Hepatocyte (in vitro differentiated cells): ENCODE results near the gene AANAT. TPM values are rescaled to one million over a fixed set of nuclear protein-coding genes. Genes with fewer than 3 reads are reported as not detected.

Experiments used
- DNase-seq: peaks from one replicate; pipeline ENCODE4 v3.0.0-alpha.2; 2016; ENCODE audit warnings: low spot score
- H2AFZ ChIP-seq: fragments of 200-600 bp; sonication (generic); 2 replicates; pipeline ENCODE4 v1.6.0; 2016; ENCODE audit warnings: antibody characterized with exemption, mild to moderate bottlenecking
- H3K27ac ChIP-seq: fragments of 200-600 bp; sonication (generic); 2 replicates; pipeline ENCODE4 v1.5.1; 2016; ENCODE audit warnings: mild to moderate bottlenecking
- H3K27me3 ChIP-seq: fragments of 200-600 bp; sonication (generic); 2 replicates; pipeline ENCODE4 v1.6.1; 2016
- H3K36me3 ChIP-seq: fragments of 200-600 bp; sonication (generic); replicated peaks from 2 replicates; pipeline ENCODE4 v1.5.1; 2016; ENCODE audit warnings: low read depth; ENCODE audit not compliant: insufficient read depth
- H3K4me1 ChIP-seq: fragments of 200-600 bp; sonication (generic); 2 replicates; pipeline ENCODE4 v1.5.1; 2016; ENCODE audit warnings: mild to moderate bottlenecking, moderate library complexity; ENCODE audit not compliant: insufficient read depth
- H3K4me2 ChIP-seq: fragments of 200-600 bp; sonication (generic); 2 replicates; pipeline ENCODE4 v1.6.0; 2016
- H3K4me3 ChIP-seq: fragments of 200-600 bp; sonication (generic); 2 replicates; pipeline ENCODE4 v1.5.1; 2016; ENCODE audit warnings: mild to moderate bottlenecking
- H3K79me2 ChIP-seq: fragments of 200-600 bp; sonication (generic); 2 replicates; pipeline ENCODE4 v1.6.0; 2017; ENCODE audit warnings: mild to moderate bottlenecking
- H3K9me2 ChIP-seq: fragments of 200-600 bp; sonication (generic); replicated peaks from 2 replicates; pipeline ENCODE4 v1.6.0; 2017; ENCODE audit warnings: mild to moderate bottlenecking; ENCODE audit not compliant: insufficient read depth
- H3K9me3 ChIP-seq: fragments of 200-600 bp; sonication (generic); 2 replicates; pipeline ENCODE4 v1.5.1; 2016; ENCODE audit warnings: low read depth, mild to moderate bottlenecking
- H4K20me1 ChIP-seq: fragments of 200-600 bp; sonication (generic); 2 replicates; pipeline ENCODE4 v1.6.0; 2016; ENCODE audit warnings: mild to moderate bottlenecking; ENCODE audit not compliant: insufficient read depth, poor library complexity, severe bottlenecking
- CTCF ChIP-seq: fragments of 200-600 bp; sonication (generic); IDR thresholded peaks from 2 replicates; pipeline ENCODE4 v1.5.1; 2016; ENCODE audit warnings: antibody characterized with exemption, mild to moderate bottlenecking; ENCODE audit not compliant: poor library complexity
- EZH2 ChIP-seq: fragments of 200-600 bp; sonication (generic); IDR thresholded peaks from 2 replicates; pipeline ENCODE4 v1.6.1; 2016; ENCODE audit warnings: antibody characterized with exemption, mild to moderate bottlenecking, borderline replicate concordance
- EZH2phosphoT487 ChIP-seq: fragments of 200-600 bp; sonication (generic); IDR thresholded peaks from one replicate; pipeline ENCODE4 v1.6.1; 2018; ENCODE audit warnings: antibody characterized with exemption, mild to moderate bottlenecking, low read depth, moderate library complexity; ENCODE audit not compliant: unreplicated experiment, severe bottlenecking
- WGBS: methylation state at CpG from one replicate; pipeline ENCODE4 v1.1.6; 2016; ENCODE audit warnings: low lambda C conversion rate; ENCODE audit errors: missing lambda C conversion rate; 5-methylcytosine and 5-hydroxymethylcytosine counted together
- polyA plus RNA-seq: library from polyadenylated mRNA; unstranded; fragments of >200 nt; fragmentation: Nextera tagmentation; extraction: Ambion mirVana; gene quantifications from 2 replicates; pipeline ENCODE4 v1.2.1, GENCODE V29; 2016
- total RNA-seq: library from RNA; depleted of rRNA; stranded (reverse); fragments of >200 nt; gene quantifications from 2 replicates; pipeline ENCODE4 v1.2.3, GENCODE V29; 2014

AANAT gene
- total and polyA plus RNA-seq, 2 experiments from 2014 or later, result not detected

DNA sequence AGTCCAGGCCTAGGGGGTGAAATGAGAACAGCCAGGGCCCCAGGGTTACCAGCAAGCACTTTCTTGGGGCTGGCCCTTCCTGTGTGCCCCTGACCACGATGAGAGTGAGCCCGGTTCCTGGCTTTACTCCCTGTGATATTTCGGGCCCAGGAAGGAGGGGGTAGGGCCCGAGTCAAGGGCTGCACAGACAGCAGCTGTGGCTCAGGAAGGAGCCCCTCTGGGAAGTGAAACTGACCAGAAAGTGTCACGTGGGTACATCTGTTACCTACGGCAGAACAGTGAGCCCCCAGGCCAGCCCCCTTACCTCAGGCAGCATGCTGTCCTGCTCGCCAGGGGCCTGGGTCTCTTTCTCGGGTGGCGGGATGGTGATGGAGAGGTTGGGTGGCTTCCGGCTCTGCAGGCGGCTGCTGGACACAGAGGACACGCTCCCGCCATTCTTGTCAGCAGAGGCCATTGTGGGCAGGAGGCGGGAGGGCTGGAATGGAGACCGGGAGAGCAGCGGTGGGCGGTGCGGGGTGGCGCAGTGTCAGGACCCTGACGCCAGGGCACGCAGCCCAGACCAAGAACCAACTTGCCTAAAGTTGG is 13.8 kb downstream of the AANAT start:
- 85% methylated on average over 21 of the region's 21 CpGs for WGBS
- Histone ChIP-seq H2AFZ (no peak overlapping the region), H3K36me3 (no peaks in the 10 kb centered on the region)

DNA sequence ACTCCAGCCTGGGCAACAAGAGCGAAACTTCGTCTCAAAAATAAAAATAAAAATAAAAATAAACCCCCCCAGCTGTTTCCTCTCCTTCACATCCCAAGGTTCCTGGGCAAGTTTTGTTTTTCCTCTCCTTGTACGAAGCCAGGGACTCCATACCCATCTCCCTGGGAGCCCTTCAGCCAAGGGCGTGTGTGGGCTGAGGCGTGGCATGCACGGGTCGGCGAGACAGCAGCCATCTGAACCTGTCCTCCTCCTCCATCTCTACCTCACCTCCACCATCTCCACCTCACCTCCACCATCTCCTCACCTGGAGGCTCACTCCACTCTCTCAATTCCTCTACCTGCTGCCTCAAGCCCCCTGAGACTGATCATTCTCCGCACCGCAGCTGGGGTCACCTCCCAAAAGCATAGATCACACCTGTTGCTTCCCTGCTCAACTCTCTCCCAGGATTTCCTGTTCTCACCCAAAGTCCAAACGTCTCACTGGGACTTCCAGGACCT is 16.9 kb downstream of the AANAT start:
- no peak overlapping the region for H3K4me2 ChIP-seq
- H3K27ac ChIP-seq, result no peak overlapping the region
- 91% methylated on average over 11 of the region's 11 CpGs for WGBS

More for the DNA sequence above, 13.8 kb downstream of the AANAT start:
- Histone ChIP-seq H4K20me1 (no peaks in the 10 kb centered on the region), H3K27me3 (no peaks in the 10 kb centered on the region), H3K4me1 (no peaks in the 10 kb centered on the region), H3K9me2 (no peaks in the 10 kb centered on the region), H3K27ac (peak overlapping the region; percentile 46), H3K9me3 (no peaks in the 10 kb centered on the region), H3K4me2 (no peak overlapping the region), H3K79me2 (no peaks in the 10 kb centered on the region), H3K4me3 (no peak overlapping the region)
- no peak for TF ChIP-seq CTCF
- TF ChIP-seq EZH2phosphoT487, result no peak
- TF ChIP-seq EZH2, result no peak
- DNase-seq, result no peak

DNA sequence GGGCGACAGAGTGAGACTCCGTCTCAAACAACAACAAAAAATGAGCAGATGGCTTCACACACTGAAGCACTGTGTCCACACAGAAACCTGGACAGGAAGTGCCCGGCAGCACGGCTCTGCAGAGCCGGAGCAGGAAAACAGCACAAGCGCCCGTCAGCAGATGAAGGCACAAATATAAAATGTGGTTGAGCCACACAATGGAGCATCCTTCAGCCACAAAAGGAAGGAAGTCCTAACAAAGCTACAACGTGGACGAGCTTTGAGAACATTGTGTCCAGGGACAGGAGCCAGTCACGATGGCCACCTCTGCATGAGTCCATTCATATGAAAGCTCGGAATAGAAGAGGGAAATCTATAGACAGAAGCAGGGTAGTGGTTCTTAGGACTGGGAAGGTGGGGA is 18.2 kb downstream of the AANAT start:
- 77% methylated on average over 11 of the region's 11 CpGs for WGBS
- Histone ChIP-seq H3K9me3 (no peaks in the 10 kb centered on the region), H3K4me3 (no peak overlapping the region), H3K27me3 (no peaks in the 10 kb centered on the region), H4K20me1 (no peaks in the 10 kb centered on the region), H3K79me2 (no peaks in the 10 kb centered on the region), H2AFZ (no peak overlapping the region), H3K27ac (no peak overlapping the region), H3K9me2 (no peaks in the 10 kb centered on the region), H3K4me2 (no peak overlapping the region), H3K4me1 (no peaks in the 10 kb centered on the region), H3K36me3 (no peaks in the 10 kb centered on the region)
- TF ChIP-seq CTCF (no peak), EZH2 (no peak), EZH2phosphoT487 (no peak)
- no peak for DNase-seq

More for the DNA sequence above, 16.9 kb downstream of the AANAT start:
- Histone ChIP-seq H3K4me3 (no peak overlapping the region), H3K79me2 (no peaks in the 10 kb centered on the region), H3K9me2 (no peaks in the 10 kb centered on the region), H3K27me3 (no peaks in the 10 kb centered on the region), H2AFZ (no peak overlapping the region), H3K36me3 (no peaks in the 10 kb centered on the region), H3K4me1 (no peaks in the 10 kb centered on the region), H4K20me1 (no peaks in the 10 kb centered on the region), H3K9me3 (no peaks in the 10 kb centered on the region)
- DNase-seq, result no peak
- no peak for TF ChIP-seq CTCF
- TF ChIP-seq EZH2phosphoT487, result no peak
- no peak for TF ChIP-seq EZH2
